GM18507 (cell line): ENCODE data around the gene NUCKS1.

Source experiments
- DNase-seq: peaks from one replicate; pipeline ENCODE4 v3.0.0; 2011; ENCODE audit warnings: low read depth; ENCODE audit not compliant: insufficient read length; ENCODE audit errors: extremely low spot score
- FAIRE-seq: peaks from 2 replicates; lab custom pipeline; 2011; peaks lifted over from hg19 to GRCh38; lab: Jason Lieb, UNC

NUCKS1 gene

DNA sequence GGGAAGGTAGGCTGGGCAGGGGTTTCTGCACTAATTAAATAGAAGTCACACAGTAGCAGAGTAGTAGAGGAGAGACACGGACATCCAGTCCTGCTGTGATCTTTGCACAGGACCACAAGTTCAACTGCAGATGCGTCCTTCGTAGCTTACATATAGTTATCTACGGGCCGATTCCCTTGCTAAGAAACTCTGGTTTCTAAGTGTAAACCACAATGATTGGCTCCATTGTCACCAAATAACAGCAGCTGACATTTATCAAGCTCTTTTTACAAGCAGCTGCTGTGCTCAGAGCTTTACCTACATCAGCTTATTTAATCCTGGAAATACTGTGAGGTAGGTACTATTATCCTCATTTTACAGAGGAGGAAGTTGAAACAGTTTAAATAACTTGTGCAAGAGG lies 72.8 kb downstream of the NUCKS1 start:
- DNase-seq: no peak
- FAIRE-seq: no peak

GRCh38 chr1:205676597-205676996 lies 73.4 kb downstream of the NUCKS1 start:
- no peak for FAIRE-seq

GRCh38 chr1:205676002-205676401 lies 74.0 kb downstream of the NUCKS1 start:
- FAIRE-seq (no peak), DNase-seq (no peak)

More at GRCh38 chr1:205676597-205676996, 73.4 kb downstream of the NUCKS1 start:
- no peak for DNase-seq

GRCh38 chr1:205675247-205675646 lies 74.7 kb downstream of the NUCKS1 start:
- FAIRE-seq: no peak
- no peak for DNase-seq

DNA sequence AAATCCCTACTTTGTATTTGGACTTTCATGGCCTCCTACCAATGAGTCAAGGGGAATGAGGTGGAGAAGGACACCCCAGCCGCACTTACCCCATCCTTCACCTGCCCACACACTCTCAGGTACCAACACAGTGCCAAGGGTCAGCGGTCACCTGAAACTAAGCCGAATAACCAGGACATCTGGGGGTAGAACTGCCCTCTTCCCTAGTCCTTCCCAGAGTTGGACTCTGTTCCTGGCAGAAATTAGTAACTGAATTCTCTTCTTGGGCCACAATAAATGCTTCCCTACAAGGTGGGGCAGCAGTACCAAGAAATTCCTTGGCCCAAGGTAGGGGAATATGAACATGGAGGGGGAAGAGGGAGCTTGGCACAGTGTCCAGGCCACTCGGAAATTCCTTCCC lies 77.0 kb downstream of the NUCKS1 start:
- FAIRE-seq (no peak), DNase-seq (no peak)

- no peak for FAIRE-seq
Measured at GRCh38 chr1:205672395-205672889, 77.5 kb downstream of the NUCKS1 start.

GRCh38 chr1:205670611-205671430 lies 79.2 kb downstream of the NUCKS1 start:
- DNase-seq (no peak), FAIRE-seq (no peak)

More at GRCh38 chr1:205672395-205672889, 77.5 kb downstream of the NUCKS1 start:
- DNase-seq: no peak

DNA sequence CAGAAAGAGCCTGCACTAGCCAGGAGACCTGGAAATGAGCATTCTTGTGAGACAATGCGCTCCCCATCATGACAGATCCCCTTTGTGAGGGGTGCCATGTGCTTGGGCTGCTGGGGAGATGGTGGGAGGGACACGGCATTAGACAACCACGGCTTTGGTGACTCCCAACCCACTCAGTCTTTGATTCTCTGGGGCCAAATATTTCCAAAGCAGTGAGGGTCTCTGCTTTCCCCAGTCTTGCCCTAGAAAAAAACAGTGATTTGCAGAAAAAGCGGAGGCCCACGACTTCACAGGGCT lies 79.9 kb downstream of the NUCKS1 start:
- FAIRE-seq (no peak), DNase-seq (no peak)

DNA sequence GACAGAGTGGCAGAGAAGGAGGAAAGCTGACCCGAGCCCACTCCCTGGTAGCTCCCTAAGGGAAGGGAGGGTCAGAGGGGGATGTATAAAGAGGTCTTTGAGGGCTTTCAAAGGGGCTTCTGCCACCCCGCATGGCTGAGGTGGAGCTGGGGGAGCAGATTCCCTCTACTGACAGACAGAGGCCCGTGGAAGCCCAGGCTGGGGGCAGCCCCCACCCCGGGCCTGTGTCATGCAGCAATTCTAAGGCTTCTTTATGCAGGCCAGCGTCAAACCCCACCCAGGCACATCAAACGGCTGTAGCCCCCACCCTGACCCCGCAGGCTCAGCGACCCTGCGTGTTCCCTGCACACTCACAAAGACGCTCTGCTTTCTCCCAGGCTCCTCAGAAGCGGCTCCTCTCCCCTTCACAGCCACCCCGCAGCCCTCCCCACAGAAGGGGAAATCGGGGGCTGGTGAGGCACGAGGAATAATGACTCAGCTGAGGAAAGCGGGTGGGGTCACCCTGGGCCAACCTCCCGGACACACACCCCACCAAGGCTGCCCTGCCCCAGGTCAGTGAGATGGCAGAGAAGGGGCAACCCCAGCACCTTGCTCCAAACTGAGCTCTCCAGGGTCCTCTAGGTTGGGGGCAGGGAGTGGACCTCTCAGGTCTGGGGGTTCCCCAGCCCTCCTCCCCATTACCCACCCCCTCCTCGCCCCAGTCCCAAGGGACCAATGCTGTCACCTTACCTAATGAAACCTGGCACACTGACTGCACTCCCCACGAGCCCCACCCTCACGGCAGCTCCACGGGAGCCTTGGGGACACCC lies 80.4 kb downstream of the NUCKS1 start:
- no peak for FAIRE-seq
- DNase-seq: no peak

DNA sequence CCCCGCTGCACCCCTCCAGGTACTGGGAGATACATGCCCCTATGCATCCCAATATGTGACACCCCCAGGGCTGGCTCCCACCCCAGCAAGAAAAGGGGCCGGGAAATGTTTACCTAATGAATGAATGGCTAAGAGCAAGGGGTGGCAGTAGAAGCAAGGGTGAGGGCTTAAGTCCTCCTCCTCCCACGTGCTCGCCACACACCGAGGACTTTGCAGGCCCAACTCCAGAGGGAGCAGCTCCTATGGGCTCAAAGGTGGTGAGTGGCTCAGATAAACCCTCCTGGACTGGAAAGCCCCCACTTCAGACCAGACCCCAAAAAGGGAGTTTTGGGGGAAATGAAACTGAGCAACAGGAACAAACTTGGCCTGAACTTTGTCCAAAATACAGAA lies 81.0 kb downstream of the NUCKS1 start:
- peak; percentile 86 for FAIRE-seq

DNA sequence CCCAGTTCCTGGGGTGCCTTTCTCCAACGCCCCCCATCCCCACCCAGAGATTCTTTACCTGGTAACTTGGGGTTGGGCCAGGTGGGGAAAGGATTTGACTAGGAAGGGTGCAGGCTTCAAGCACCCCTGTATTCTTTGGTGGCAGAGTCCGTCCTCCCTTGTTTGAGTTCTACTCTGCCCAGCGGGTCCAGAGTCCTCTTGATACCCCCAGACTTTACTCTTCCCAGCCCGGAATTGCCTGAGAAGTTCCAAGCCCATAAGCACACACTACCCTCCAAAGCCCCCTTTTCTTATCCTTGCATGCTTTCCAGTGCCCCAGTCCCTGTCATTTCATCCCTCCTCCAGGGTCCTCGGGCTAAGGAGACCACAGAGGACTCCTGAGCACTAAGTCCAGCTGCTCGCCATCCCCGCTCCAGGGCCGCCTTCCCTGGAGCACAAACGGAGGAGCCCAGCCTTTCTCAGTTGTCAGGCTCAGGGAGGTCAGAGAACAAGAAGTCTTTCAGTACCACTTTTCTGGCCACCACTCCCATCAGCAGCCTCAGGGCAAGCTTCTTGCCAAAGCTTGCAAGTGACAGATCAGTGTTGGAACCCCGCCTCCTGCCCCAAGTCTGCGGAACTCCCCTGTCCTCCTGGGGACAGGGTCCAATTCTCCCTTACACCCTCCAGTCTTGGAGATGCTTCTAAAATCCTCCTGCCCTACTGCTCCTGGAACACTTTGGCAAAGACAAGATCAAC lies 81.9 kb downstream of the NUCKS1 start:
- no peak for DNase-seq
- no peak for FAIRE-seq

More for the DNA sequence above, 81.0 kb downstream of the NUCKS1 start:
- no peak for DNase-seq

- no peak for FAIRE-seq
- DNase-seq: no peak
Measured at GRCh38 chr1:205666372-205667166, 83.4 kb downstream of the NUCKS1 start.

DNA sequence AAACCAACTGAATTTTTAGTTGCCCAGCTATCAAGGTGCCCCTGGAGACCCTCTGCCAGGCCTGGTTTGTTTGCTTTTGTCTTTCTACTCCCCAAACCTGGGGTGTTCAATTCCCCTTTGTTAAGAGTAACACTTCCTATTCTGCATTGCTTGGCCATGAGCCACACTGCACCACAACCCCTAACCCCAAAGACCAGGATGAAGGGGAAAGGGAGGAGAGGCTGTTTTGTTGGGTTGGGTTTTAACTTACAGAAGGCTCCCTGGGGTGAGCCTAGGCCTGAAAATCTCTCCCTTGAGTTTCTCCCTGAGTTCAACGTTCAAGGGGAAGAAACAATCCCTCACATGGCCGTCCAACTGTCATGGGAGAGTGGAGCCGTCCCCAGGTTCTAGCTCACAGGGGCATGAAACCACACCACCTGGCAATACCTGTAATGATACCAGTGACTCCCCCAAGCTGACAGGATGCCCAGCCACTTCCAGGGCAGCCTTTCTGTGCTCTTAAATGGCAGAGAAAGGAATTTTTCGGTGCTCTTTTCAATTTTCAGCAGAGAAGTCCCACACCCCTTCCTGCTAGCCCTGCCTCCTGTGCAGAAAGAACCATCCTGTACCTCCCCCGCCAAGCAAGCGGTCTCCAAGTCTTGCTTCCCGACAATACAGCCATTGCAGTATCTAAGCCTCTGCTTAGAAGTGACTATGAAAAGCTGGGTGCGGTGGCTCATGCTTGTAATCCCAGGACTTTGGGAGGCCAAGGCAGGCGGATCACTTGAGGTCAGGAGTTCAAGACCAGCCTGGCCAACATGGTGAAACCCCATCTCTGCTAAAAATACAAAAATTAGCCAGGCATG lies 84.6 kb downstream of the NUCKS1 start:
- FAIRE-seq (peak; percentile 76), DNase-seq (no peak)

DNA sequence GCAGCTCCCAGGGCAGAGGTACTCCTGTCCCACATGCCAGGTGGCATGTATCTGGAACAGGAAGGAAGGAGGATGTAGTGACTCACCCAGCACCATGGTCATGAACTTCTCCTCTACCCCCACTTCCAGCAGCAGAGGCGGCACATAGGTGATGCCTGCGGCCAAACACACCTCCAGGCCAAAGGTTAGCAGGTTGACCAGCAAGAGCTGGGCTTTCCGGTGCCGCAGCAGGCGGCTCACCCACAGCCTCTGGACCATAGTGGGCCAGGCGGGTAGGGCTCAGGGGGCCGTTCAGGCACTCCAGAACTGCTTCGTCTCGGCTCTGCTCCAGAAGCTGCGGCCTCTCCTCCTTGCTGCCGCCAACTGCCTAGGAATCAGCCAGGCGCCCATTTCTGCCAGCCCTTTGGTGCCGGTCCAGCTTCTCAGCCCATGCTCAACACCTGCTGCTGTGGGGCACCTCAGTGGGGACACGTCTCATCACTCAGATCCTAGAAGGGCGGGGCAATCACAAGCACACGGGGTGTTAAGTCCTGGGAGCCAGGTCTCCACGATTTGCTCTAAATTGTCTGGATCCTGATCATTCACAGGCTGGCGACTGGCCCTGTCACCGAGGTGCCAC lies 85.5 kb downstream of the NUCKS1 start:
- FAIRE-seq (no peak), DNase-seq (no peak)

DNA sequence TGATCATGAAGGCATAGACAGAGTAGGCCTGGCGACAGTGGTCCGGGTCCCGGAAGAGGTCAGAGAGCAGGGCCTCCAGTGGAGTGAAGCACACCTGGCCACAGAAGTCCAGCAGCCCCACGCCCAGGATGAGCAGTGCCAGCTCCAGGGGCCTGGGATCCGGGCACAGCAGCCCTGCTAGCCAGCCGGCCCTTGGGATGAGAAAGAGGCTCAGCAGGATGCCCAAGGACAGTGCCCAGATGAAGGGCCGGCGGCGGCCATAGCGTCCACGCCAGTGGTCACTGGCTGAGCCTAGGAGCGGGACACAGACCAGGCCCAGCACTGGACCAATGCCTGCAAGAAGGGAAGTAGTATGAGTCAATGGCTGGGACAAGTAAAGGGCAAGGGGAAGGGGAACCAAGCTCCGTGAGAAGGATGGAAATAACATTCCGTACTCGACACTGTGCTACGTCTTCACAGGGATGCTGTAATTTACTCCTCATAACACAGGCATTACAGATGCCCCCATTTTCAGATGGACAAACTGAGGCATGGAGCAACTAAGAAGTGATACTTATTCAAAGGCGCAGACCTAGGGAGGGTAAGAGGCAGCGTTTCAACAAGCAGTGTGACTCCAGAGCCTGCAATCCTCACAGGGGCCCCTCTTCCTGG lies 86.6 kb downstream of the NUCKS1 start:
- DNase-seq (no peak), FAIRE-seq (no peak)
